NCI-H187 treated with DMSO at 0.1 percent for 48 hours (cell line): ENCODE measurements around the gene DMKN.
A peak's percentile ranks its signal among the peaks of the same experiment; 100 is the strongest.

Source experiments
- DNase-seq: peaks from one replicate; lab custom pipeline; 2025; lab: John Stamatoyannopoulos, UW

DMKN gene

DNA sequence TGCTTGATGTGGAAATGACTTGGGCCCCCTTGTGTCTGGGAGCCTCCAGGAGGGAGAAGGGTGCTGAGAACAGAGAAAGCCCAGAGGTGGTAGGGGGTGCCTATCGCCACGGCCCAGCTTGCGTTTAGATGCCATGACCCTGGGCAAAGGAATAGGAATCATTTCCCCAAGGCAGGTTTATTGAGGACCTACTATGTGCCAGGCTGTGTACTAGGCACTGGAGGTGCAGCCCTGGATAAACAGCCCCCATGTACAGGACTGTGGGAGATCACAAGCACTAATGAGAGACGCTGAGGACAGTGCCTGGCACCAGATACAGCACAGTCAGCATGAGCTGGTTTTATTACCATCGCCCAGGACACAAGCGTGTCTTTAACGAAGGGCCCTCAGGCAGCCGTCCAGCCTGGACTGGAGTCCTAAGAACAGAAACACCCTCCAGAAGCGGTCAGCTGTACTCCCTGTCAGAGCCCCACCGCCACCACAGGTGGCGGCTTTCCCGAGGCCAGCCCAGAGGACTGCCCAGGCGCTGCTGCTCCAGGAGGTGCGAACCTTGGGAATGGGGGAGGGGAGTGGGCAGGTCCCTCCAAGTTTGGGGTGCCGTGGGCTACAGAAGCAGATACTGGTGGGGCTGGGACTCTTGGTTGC is 36.6 kb upstream of the DMKN start:
- no peak for DNase-seq

DNA sequence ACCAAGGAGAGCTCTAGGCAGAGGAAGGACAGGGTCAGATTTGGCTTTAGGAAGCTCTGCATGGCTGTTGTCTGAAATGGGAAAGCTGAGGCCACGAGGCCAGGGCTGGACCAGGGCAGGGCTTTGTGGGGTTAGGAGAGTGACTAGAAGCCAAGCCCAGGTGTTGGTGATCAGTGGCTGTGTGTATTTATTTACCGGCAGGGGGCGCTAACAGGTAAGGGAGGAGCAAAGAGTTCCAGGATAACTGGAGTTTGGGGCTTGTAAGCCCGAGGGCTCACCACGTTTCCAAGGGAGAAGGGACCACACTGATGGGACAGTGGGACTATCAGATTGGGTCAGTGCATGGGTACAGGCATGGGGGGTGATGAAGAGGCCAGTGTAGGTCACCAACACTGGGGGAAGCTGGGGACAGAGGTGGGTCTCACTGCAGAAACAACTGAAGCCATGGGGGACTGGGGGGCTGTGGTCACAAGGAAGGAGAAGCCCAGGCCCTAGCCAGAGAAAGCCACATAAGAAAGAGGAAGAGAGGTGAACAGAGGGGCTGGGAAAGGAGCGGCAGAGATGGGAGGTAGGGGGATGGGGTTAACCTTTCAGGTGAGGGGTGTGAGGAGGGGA is 35.8 kb upstream of the DMKN start:
- DNase-seq, result peak; percentile 48

DNA sequence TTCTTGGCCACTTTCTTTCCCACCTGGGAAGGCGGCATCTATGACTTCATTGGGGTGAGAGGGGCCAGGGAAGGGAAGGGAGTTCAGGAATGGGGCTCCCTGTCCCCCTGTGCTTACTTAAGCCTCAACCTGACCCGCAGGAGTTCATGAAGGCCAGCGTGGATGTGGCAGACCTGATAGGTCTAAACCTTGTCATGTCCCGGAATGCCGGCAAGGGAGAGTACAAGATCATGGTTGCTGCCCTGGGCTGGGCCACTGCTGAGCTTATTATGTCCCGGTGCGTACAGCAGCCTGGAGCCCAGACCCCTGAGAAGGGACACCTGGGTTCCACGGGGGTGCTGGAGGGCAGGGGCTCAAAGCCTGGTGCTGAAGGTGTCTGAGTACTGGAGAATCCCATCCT is 33.1 kb upstream of the DMKN start:
- DNase-seq, result no peak

DNA sequence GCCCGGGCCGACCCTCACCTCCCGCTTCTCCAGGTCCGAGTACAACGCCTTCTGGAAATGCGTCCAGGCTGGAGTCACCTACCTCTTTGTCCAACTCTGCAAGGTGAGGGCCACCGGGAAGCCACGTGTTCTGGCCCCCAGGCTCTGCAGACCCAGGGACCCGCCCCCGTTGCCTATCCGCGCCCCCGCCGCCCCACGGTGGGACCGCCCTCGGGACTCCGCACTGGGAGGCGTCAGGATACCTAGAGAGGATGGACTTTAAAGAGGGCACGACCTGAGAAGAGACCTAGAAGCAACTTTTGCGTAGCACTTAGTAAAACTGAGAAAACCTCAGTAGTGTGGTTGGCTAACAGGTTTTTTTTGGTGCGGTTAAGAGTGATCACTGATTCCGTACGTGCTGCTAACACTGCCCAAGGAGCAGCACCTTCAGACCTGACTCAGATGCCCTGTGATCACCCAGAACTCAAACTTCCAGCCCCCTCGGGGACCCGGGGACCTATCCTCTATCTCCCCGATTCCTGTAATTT is 32.5 kb upstream of the DMKN start:
- no peak for DNase-seq

DNA sequence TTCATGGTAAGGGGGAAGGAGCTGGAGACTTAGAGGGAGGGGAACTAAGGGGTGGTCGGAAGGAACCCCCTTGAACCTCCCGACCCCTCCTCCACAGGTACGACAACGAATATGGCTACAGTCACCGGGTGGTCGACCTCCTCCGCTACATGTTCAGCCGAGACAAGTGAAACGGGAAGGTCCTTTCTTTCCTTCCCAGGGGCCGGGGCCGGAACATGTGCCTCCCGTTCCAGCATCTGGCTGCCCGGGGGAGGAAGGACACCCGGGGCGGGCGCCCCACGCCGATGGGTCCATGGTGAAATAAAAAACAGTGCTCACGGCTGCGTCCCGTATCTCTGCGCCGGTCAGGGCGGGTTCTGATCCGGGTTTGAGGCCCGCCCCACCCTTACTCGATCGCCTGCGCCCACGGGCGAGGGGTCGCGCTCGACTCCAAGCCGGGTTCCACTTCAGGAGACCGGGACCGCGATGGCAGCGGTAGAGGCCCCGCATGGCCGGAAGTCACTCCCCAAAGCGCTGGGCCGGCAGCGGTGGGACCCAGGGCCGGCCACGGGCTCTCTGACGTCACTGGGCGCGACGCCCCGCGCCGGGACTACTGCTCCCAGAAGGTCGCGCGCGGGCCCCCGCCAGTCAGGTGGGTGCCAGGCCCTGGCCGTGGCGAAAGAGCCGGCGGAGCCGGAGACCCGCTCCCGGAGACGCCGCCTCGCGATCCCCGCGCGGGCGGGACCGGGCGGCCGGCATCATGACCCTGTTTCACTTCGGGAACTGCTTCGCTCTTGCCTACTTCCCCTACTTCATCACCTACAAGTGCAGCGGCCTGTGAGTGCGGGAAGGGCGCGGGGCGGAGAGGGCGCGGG is 31.8 kb upstream of the DMKN start, which contains the start of gene TMEM147:
TMEM147 (plus strand) TSS at position 626 of the 854 bp plus-strand sequence; CDS start at position 740, 114 bp downstream.
- DNase-seq, result peak; percentile 47

DNA sequence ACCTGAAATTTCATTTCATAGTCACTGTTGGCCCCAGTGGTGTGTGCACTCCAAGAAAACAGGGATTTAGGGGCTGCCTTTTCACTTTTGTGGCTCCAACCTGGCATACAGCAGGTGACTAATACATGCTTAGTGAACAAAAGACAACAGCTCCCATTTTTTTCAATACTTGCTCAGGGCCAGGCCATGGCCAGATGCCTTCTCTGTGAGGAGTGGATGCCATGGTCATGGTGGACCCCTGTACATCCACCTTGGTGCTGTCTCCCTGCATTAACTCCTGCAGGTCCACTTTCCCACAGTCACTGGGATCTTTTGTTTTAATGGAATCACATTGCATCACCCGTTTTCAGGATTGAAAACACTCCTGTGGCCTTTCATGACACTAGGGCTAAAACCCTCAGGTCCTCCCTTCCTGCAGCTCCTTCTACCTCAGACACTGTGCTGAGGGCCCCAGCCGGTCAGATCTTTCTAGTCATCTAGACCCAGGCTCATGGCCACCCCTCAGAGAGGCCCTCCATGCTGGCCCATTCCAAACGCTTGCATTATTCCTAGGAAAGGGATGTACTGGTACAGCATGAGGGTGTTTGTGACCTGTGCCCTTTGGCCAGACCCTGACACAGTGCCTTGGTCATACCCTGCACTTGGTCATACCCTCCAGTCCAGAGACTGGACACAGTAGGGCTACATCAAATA is 30.8 kb upstream of the DMKN start:
- DNase-seq, result no peak

DNA sequence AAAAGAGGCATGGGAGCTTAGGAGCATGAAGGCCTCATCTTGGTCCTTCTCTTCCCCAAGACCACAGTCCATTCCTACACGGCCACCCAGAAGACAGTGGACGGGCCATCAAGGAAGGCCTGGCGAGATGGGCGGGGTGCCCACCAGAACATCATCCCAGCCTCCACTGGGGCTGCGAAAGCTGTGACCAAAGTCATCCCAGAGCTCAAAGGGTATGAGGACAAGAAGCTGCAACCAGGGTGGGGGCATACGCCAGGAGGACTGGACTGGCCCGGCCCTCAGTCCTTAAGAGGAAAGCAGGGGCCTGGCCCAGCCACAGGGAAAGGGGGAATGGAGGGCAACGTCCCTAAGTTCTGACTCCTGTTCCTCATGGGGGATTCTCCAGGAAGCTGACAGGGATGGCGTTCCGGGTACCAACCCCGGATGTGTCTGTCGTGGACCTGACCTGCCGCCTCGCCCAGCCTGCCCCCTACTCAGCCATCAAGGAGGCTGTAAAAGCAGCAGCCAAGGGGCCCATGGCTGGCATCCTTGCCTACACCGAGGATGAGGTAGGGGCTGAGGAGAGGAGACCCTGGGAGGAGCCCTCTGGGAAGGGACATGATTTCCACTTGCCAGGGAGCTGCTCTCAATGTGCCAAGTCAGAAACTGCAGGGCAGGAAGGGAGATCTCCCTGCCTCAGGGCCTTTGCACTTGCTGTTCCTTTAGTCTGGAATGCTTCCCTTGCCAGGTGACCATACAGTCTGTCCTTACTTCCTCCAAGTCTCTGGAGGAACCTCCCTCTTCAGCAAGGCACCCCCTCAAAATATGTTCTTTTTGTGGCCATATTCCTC is 30.0 kb upstream of the DMKN start:
- no peak for DNase-seq

DNA sequence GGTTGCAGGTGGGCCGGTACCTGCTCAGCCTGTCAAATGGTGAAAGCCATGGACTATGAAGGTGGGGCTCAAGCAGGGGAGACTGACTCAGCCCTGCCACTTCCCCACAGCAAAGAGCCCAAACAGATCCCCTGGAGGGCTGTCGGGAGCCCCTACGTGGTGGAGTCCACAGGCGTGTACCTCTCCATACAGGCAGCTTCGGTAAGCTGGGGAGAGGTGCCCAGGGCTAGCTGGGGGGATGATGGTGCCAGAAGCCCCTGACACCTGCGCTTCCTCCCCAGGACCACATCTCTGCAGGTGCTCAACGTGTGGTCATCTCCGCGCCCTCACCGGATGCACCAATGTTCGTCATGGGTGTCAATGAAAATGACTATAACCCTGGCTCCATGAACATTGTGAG is 28.8 kb upstream of the DMKN start:
- DNase-seq, result no peak

DNA sequence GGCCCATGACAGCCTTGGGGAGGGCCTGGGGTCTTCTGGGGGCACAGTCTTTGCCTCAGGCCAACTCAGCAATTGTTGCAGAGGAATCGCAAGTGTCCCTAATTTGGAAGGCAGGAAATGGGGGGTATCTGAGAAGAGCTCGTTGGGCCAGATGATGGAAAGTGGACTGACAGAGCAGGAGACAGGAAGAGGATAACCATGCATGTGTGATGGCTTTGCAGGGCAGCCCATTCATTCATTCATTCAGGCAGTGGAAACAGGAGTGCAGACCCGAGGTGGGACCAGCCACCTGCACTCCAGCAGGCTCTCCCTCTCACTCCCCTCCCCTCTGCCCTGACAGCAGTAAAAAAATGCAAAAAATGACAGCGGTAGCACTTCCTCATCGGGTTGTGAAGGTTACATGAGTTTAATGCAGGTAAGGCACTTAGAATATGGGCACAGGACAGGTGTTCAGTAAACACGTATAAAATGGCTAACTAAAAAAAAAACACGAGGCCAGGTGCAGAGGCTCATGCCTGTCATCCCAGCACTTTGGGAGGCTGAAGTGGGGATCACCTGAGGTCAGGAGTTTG is 27.0 kb upstream of the DMKN start:
- DNase-seq, result no peak

DNA sequence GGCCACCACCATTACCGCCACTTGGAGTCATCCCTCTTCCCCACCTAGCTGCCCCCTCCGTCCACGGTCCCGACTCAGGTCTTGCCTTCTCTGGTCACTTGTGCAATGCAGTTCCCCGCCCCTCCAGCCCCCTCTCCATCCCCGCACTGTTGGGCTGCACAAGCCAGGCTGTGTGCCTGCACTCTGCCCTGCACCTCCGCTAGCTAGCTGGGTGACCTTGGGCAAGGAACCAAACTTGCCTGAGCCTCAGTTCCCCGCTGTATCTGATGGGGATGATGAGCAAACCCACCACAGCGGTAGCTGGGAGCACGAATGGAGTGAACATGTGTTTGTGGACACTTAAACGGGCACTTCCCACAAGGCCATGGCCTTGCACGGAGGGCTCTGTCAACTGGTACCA is 26.4 kb upstream of the DMKN start:
- no peak for DNase-seq

DNA sequence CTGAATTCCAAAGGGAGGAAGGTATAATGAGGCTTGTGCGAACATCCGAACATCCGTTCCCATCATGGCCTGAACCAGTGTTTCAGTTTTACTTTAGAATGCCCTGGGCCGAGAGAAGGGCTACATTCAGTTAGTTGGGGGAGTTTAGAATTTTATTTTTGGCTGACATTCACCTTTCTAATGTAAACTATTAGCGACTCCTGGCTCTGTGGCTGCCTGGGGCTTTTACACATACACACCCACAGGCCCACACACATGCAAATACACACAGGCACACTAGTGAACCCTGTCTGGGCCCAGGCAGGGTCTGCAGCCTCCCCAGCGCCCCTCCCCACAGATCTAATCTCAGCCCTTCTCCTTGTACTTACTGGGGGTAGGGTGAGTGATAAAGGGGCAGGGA is 25.9 kb upstream of the DMKN start:
- DNase-seq, result no peak

DNA sequence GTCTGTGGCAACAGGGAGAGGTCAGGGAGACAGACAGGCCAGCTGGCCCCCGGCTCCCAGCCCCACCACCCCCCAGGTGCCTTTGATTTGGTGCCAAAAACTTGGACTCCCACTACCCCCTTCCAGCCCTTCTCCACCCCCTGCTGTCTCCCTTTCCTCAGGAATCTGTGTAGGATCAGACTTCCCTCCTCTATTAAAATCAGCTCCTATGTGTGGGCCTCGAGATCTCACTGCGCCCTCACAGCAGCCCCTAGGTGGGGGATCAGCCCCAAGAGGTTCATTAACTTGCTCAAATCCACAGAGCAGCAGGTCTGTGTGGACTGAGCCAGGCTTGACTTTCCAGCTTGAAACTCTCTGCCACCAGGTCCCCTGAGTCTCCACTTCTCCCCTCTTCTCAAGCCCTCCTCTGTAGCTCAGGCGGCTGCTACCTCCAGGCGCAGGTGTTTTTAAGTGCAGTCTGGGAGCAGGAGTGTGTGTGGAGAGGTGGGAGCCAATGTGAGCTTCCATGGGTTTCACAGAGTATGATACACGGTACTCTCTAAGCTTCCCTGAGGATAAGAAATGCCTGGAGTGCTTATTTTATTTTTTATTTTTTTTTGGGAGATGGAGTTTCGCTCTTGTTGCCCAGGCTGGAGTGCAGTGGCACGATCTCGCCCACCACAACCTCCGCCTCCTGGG is 21.5 kb upstream of the DMKN start:
- no peak for DNase-seq

DNA sequence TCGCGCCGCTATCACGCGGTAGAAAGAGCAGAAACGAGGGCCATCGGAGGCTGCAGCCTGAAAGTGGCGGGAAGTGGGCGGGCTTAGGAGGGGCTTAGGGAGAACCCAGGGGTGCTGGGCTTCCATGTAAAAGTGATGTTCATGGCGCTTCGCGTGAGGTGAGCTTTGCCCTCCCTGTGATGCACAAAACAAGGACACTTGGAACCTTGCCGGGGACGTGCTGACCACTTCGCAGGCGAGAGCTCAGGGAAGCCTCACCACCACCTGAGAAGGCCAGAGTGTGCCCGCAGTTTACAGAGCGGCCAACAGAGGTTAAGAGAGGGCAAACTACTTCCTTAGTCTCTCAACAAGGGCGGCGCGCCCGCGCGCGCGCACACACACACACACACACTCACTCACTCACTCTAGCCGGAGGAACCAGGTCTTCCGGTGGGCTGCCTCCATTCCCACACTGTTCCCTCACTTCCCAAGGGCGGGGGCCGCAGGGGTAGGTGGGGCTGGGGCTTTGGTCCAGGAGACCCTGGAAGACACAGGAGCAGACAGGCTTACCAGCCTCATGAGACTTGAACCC is 20.5 kb upstream of the DMKN start:
- DNase-seq, result no peak

DNA sequence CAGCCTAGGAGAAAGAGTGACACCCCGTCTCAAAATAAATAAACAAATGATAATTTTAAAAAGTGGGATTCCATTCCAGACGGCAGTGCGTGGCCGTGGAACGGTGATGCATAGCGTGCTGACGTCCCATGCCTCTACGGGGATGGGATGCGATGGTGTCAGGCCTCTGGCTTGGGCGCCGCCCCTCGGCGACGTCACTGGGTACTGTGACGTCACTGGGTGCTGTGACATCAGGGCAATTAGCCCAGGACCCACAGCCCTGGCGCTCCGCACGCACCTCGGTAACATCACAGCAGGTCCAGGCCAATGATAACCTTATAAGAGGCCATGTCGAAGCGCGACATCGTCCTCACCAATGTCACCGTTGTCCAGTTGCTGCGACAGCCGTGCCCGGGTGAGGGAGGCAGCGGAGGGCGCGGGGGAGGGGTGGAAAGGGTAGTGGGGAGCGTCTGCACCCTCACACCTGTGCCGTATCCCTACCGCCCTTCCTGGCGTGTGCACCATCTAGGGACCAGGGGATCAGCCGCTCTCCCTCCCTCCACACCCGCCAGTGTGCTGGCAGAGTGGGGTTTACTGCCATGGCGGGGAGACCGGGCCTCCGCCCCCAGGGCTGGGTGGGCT is 19.9 kb upstream of the DMKN start, which contains the start of gene GAPDHS:
GAPDHS (plus strand) TSS at position 256 of the 621 bp plus-strand sequence; CDS start at position 328, 72 bp downstream.
- no peak for DNase-seq

DNA sequence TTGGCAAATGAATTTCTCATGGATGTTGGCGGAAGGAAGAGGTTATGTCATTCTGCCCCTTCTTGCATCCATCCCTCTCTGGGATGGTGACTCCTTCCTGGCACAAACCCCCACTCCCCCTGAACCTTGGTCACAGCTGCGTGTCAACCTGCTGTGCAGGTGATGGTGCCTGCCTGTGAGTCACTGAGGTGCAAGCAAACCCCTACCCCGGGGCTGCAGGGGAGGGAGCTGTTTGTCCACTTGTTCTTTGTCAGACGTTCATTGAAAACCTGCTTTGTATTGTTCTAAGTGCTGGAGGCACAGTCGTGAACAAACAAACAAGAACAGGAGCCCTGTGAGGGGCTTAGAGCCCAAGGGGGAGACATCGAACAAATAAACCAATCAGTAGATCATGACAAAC is 17.8 kb upstream of the DMKN start:
- DNase-seq, result no peak

DNA sequence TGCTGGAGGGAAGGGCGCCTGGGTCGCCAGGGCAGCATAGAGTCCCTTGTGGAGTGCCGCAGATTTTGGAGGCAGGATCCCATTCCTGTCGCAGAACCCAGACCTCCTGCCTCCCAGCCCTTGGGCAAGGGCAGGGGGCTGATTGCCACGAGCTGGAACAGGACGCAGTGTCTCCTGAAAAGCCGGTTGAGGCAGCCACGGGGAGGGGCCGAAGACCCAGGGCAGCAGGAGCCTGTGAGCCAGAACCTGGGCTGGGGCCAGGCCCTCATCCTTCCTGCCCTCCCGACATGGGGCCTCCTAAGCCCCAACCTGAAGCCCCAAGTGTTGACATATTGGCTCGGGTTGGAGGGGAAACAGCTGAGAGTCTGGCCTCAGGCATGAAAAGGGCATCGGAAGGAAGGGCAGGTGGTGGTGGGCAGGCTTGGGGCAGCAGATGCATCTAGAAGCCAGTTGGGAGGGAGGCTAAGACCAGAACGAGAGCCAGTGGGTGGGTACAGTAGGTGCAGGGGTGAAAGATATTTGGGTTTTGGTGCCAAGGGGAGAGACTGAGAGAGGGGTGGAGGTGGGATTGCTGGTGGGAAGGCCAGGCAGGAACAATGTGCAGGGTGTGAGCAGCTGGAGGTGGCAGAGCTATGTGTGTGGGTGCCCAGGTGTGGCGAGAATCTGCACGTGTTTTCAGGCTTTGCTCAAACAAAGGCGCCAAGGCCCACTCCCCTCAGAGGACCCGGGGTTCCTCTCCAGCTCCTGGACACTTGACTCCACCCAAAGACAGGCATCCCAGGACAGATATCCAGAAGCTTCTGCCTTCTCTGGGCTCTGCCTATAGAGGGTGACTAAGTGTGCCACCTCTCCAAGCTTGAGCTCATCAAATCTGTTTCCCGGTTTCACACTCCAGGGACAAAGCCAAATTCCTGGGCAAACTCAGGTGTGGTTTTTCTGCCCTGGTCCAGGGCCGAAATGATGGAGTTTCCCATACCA is 16.1 kb upstream of the DMKN start:
- no peak for DNase-seq

DNA sequence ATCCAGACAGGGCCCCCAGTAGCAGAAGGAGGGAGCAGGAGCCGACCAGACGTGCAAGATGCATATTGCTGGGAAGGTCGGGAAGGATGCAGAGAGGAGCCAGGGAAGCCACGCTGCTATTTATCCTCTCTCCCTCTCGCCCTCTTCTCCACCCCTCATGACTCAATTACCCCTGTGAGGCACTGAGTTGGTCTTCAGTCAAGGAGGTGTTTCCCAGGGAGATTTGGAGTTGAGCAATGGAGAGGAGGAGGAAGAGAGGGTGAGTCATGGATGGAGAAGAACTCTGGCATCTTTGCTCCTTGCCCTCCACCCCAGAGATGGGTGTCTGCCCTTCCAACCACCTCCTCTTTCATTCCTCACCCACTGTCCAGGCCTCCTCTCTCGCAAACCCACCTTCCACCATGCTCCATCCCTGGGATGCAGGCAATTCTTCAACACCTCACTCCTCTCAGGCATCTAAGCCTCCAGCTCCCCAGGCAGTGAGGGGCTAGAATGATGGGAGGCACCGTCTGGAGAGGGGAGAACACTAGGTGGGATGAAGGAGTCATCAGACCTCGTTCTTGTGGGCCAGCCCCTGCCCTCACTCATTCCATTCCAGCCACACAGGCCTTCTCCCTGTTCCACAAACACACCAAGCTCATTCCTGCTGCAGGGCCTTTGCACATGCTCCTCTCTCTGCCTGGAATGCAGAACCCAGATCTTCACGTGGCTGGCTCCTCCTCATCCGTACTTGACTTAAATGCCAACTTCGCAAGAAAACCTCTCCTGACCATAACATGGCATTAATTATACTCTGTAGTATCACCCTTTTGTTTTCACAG is 15.0 kb upstream of the DMKN start, which contains the start of gene SBSN:
SBSN (minus strand) TSS at position 94 of the 821 bp plus-strand sequence; CDS start at position 64, 30 bp downstream.
- no peak for DNase-seq
